Nephron progenitor cell (in vitro differentiated cells): ENCODE data around the gene CD46.
"Not testable (repeated sequence)": the region's sequence is repeated elsewhere in the genome, so short reads cannot be mapped to it uniquely, and the experiment has no call there.

Experiments used
- DNase-seq: peaks from one replicate; pipeline ENCODE4 v3.0.0; 2021
- H3K27ac Mint-ChIP-seq: 2 replicates; pipeline ENCODE4 v1.8.0; 2021; ENCODE audit warnings: mild to moderate bottlenecking, moderate library complexity, mixed read lengths
- H3K27me3 Mint-ChIP-seq: 2 replicates; pipeline ENCODE4 v1.8.0; 2021; ENCODE audit warnings: mild to moderate bottlenecking, low read depth, mixed read lengths; ENCODE audit not compliant: poor library complexity
- H3K36me3 Mint-ChIP-seq: 2 replicates; pipeline ENCODE4 v1.8.0; 2021; ENCODE audit warnings: low read depth, mixed read lengths
- H3K4me1 Mint-ChIP-seq: 2 replicates; pipeline ENCODE4 v1.8.0; 2021; ENCODE audit warnings: mixed read lengths
- H3K4me3 Mint-ChIP-seq: 2 replicates; pipeline ENCODE4 v1.8.0; 2021; ENCODE audit warnings: mild to moderate bottlenecking, moderate library complexity, mixed read lengths
- H3K9me3 Mint-ChIP-seq: 2 replicates; pipeline ENCODE4 v1.8.0; 2021; ENCODE audit warnings: mild to moderate bottlenecking, moderate library complexity, mixed read lengths
- CTCF ChIP-seq: fragments of 200-600 bp; sonication (generic); IDR thresholded peaks from 2 replicates; pipeline ENCODE4 v1.5.0; 2021; ENCODE audit warnings: antibody characterized with exemption

CD46 gene

GRCh38 chr1:207719234-207719633 lies 32.6 kb upstream of the CD46 start:
- peaks cover 13% of the 10 kb centered on the region for H3K27me3 Mint-ChIP-seq
- DNase-seq, result no peak
- no peaks in the 10 kb centered on the region for H3K4me1 Mint-ChIP-seq
- H3K9me3 Mint-ChIP-seq, result peaks cover 9% of the 10 kb centered on the region
- TF ChIP-seq CTCF, result no peak
- no peak overlapping the region for H3K27ac Mint-ChIP-seq
- no peaks in the 10 kb centered on the region for H3K36me3 Mint-ChIP-seq
- no peak overlapping the region for H3K4me3 Mint-ChIP-seq

- H3K36me3 Mint-ChIP-seq, result peaks cover 23% of the 10 kb centered on the region
- not testable (repeated sequence) for DNase-seq, H3K4me1 Mint-ChIP-seq, H3K4me3 Mint-ChIP-seq, H3K27ac Mint-ChIP-seq, H3K27me3 Mint-ChIP-seq
- H3K9me3 Mint-ChIP-seq, result peaks cover 44% of the 10 kb centered on the region
Measured at GRCh38 chr1:207728200-207728858, 23.5 kb upstream of the CD46 start.

DNA sequence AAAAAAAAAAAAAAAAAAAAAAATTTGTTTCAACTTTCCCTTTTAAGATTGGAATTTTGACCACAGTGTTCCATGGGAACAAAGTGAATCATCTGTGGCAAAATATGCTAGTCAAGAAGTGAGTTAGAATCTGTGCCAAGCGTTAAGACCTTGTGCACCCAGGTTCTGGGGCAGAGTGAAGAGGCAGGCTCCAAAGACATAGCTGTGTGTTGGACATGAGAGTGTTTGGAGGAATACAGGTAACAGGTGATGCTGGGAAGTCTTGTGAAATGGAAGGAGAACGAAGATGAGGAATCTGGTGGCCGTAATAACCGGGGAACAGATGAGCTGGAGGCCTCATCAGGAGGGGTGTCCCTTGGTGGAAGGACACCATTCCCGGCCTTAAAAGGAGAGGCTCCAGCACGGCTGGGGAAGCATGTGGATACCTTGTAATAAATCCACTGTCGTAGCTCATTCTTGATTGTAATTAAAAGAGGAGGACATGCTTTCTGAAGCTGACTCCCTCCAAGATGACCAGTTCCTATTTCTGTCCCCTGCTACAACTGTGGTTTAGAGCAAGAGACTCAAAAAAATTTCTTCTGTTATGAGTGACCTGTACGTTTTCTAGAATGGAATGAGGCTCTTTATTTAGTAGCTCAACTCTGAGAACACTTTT lies 14.2 kb upstream of the CD46 start:
- not testable (repeated sequence) for DNase-seq, H3K27me3 Mint-ChIP-seq, H3K27ac Mint-ChIP-seq, H3K4me3 Mint-ChIP-seq
- Mint-ChIP-seq H3K4me1 (peaks cover 19% of the 10 kb centered on the region), H3K36me3 (peaks cover 10% of the 10 kb centered on the region), H3K9me3 (peaks cover 40% of the 10 kb centered on the region)

- H3K27ac Mint-ChIP-seq, H3K4me3 Mint-ChIP-seq, DNase-seq, H3K27me3 Mint-ChIP-seq: not testable (repeated sequence)
- Mint-ChIP-seq H3K36me3 (peaks cover 10% of the 10 kb centered on the region), H3K9me3 (peaks cover 40% of the 10 kb centered on the region), H3K4me1 (peaks cover 19% of the 10 kb centered on the region)
Measured at GRCh38 chr1:207738158-207738659, 13.6 kb upstream of the CD46 start.

GRCh38 chr1:207740207-207740606 lies 11.6 kb upstream of the CD46 start:
- peaks cover 19% of the 10 kb centered on the region for H3K4me1 Mint-ChIP-seq
- H3K9me3 Mint-ChIP-seq, result peaks cover 33% of the 10 kb centered on the region
- no peak overlapping the region for H3K4me3 Mint-ChIP-seq
- no peak for TF ChIP-seq CTCF
- H3K27me3 Mint-ChIP-seq, result no peaks in the 10 kb centered on the region
- no peak for DNase-seq
- peaks cover 10% of the 10 kb centered on the region for H3K36me3 Mint-ChIP-seq
- no peak overlapping the region for H3K27ac Mint-ChIP-seq

DNA sequence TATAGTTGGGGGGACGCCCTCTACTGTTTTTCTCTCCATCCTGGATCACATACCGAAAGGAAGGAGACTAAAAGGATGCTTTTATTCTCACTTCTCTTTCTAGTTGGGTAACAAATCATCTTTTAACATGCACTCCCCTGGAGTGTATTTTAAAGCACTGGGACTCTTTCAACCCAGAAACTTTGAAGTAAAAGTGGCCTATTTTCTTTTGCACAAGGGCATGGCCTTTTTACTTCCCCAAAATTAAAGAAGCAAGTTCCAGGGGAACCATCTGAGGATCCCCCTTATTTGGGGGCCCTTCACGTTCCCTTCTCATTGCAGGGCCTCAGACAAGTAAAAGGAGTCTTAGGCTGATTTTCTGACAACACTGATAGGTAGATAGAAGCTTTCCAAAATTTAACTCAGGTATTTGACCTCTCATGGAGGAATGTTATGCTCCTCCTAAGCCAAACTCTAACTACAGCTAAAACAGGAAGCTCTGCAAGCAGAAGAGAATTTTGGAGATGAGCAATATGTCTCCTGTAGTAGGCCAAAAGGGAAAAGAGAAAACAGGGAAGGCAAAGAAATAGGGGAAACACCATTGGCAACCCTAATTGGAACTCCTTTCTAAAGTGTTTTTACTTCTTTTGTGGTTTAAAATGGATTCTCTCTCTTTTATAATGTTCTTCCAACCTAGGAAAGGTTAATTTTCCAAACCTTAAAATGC lies 8.9 kb upstream of the CD46 start:
- Mint-ChIP-seq H3K4me1 (peaks cover 12% of the 10 kb centered on the region), H3K4me3 (no peak overlapping the region), H3K36me3 (peaks cover 6% of the 10 kb centered on the region), H3K9me3 (peaks cover 21% of the 10 kb centered on the region), H3K27ac (no peak overlapping the region), H3K27me3 (peaks cover 4% of the 10 kb centered on the region)
- TF ChIP-seq CTCF, result no peak
- DNase-seq, result no peak

- no peak for DNase-seq
Measured at GRCh38 chr1:207744000-207744534, 7.8 kb upstream of the CD46 start.

More at GRCh38 chr1:207744000-207744534, 7.8 kb upstream of the CD46 start:
- Mint-ChIP-seq H3K9me3 (peaks cover 17% of the 10 kb centered on the region), H3K4me3 (no peak overlapping the region), H3K27ac (no peak overlapping the region), H3K36me3 (peaks cover 6% of the 10 kb centered on the region), H3K4me1 (peaks cover 5% of the 10 kb centered on the region), H3K27me3 (peaks cover 7% of the 10 kb centered on the region)
- no peak for TF ChIP-seq CTCF
